NCI-H774 (cell line): Measurements from ENCODE around the gene HDAC3.

Experiments used
- DNase-seq: peaks from one replicate; lab custom pipeline; 2025; lab: John Stamatoyannopoulos, UW

The HDAC3 gene

DNA sequence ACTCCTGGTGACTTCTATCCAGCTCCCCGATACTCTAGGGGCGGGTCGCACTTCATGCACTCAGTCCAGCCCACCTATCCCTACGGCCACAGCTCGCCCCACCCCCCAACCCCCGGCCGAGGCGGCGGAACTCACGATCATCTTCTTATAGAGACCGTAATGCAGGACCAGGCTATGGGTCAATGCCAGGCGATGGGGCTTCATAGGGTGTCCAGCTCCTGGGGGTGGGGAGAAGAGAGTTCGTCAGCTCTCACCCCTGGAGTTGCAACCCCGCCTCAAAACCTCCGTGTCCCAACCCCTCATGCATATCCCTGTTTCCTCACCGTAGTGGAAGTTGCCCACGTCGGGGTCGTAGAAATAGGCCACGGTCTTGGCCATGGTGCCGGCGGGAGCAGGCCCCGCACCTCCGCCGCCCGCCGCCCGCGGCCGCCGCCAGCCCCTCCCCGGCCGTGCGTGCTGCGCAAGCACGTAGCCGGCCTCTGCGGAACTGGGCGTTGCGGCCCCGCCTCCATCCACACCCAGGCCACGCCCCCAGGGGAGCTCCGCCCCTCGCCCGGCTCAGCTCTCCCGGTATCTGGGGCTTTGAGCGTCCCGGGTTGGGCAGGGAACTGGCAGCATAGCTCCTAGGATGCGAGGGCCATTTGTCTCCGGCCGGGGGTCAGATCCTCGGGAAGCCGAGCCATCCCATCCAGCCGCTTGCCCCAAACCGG, at the start of gene HDAC3, which contains the start of gene RELL2:
Gene HDAC3, minus strand, starts transcription at position 437 of the 710 bp plus-strand sequence. Its CDS starts 59 bp downstream, at position 378.
Gene RELL2, plus strand, starts transcription at position 585 of the 710 bp plus-strand sequence. CDS start 1,229 bp downstream, outside the sequence.
- DNase-seq, result peak; percentile 87

GRCh38 chr5:141685591-141685990, 48.9 kb upstream of the HDAC3 start:
- no peak for DNase-seq

DNA sequence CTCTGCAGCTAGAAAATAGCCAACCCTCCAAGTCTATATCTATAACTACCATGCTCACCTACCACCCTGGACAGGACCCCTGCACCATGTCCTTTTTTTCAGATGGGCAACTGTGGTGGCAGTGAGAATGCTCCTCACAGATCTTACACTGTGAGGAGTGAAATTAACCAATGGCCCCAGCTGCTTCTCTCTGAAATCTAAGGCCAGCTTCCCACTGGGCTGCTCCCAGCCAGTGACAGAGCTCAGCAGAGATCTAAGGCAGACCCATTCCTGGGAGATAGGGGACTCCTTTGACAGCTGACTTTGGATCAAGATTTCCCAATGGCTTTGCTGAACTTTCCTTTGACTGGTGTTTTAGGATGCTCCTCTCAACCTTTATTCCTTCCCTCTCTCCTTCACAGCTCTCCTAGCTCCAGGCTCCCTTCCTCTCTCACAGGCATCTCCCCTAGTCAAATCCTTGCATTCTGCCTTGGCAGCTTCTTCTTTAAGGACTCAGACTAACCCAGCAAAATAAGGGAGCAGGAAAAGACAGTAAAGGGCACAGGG, 47.0 kb upstream of the HDAC3 start:
- DNase-seq, result no peak

DNA sequence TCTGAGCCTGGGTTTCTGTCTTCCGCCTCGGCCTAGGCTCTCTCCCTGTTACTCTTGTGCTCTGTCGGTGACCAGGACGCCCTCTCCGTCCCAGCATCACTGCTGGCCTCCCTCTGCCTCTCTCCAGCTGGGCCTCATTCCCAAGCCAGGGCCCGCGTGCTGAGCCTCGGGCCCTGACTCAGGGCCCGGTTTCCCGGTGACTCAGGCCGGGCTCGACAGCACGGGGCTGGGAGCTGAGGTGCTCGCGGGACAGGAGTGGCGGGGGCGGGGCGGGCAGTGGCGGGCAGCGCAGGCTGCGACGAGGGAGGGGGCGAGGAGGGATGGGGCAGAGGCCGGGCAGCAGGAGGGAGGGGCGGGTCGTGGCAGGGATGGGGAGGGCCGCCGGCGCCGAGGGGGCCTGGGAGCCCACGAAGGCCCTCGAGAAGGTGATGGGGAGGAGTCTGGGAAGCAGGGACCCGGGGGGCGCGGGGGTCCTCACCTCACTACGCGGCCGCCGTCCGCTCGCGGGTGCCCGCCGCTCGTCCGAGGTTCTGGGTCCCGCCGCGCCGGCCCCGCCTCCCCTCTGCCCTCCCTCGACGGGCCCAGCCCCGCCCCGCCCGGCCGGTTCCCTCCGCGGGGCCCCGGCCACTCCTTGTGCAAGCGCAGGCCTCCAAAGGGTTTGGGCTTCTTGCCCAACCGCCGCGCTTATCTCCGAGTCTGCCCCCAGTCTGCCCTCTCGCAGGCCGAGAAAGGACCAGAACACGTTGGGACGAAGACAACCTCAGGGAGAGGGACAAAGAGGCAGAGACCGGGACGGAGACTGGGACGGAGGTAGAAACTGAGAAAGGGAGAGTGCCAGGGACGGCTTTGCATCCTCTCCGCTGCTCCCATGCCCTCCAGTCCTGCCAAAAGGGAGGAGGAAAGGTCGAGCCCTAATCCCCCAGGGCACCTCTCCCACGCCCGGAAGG, 45.3 kb upstream of the HDAC3 start, which contains the start of gene ARAP3:
Gene ARAP3, minus strand, starts transcription at position 536 of the 947 bp plus-strand sequence. CDS start 1,744 bp downstream, outside the sequence.
- DNase-seq, result no peak

DNA sequence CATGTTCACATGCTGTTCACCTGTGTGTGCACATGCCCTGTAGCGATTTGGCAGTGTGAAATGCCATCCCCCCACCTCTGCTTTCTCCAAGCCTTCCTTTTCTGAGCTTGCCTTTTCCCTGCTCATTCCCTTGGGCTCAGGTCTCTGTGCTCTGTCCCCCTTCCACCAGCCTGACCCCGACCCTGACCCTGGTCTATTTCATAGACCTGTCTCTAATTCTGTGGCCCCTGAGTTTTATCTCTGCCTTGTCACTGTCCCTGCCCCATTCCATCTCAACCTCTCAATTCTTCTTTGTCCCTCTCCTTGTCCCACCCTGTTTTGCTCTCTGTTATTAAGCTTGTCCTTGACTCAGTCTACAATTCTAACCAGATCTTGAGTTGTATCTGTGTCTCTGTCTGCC, 44.6 kb upstream of the HDAC3 start:
- DNase-seq, result no peak

- no peak for DNase-seq
Measured at GRCh38 chr5:141680751-141681201, 44.1 kb upstream of the HDAC3 start.

- no peak for DNase-seq
Measured at GRCh38 chr5:141680178-141680577, 43.5 kb upstream of the HDAC3 start.

DNA sequence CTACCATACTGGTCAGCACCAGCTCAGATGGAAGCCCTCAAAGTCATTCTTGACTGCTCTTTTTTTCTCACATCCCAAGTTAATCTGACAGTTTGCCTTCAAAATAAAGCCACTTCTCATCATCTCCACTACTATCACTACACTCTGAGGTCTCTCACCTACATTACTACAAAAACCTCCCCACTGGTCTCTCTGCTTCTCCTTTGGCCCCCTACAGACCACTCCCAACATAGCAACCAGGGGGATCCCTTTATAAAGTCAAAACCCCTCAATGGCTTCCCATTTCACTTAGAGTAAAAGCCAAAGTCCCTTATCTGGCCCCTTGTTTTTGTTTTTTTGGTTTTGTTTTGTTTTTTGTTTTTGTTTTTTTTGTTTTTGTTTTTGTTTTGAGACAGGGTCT, 40.8 kb upstream of the HDAC3 start:
- no peak for DNase-seq

GRCh38 chr5:141675672-141676071, 39.0 kb upstream of the HDAC3 start:
- no peak for DNase-seq

DNA sequence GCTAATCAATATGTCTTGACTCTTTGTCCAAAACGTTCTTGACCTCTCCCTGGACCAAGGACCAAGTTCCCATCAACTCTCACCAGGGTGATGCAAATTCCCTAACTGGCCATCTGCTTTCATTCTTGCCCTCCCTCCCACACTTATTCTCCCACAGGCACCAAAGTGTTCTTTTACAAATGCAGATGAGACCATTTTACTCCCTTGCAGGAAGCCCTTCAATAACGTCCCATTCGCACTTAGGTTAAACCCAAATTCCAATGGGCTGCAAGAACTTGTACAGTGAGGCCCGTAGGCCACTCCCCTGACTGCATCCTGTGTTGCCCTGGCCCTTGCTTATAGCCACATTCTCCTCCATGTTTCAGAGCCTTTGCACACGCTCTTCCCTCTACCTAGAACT, 38.1 kb upstream of the HDAC3 start:
- DNase-seq, result no peak

DNA sequence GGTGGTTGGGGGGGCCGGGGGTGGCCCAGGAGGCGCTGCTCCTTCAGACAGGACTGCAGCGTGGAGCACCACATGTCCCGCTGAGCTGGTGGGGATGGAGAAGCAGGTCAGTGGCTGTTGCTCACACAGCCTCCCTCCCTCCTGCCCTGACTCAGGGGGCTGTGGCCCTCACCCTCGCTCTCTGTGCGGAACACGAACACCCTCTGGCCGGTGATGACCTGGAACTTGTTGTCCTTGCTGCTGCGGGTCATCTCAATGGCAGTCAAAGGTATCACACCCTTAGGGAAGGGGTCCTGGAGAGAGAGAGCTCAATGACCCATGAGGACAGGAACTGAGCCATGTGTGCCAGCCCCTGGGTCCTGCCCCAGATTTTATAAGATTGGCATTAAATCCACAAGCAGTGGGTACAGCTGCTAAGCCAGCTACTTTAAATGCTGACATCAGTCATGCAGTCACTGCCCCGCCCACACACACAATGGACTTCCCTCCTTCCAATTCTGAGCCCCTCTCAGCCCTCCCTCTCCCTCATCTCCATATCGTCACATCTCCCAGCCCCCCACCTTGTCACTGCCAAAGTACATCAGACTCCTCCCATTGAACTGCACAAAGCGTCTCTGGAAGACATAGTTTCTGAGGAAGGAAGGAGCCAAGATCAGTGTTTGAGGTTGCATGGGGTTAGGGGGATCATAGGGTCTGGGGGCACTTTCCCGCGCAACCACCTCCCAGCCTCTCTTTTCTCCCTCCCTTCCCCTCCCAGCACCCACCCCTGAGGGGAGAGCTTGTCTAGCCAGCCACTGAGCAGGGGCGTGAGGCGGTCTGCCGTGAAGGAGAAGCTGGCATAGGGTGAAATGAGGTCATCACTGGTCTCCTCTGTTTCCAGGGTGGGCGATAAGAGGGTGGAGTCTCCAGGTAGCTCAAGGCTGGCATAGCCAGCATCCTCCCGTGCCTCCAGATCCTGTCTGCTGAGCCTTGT, 36.5 kb upstream of the HDAC3 start:
- DNase-seq, result no peak

DNA sequence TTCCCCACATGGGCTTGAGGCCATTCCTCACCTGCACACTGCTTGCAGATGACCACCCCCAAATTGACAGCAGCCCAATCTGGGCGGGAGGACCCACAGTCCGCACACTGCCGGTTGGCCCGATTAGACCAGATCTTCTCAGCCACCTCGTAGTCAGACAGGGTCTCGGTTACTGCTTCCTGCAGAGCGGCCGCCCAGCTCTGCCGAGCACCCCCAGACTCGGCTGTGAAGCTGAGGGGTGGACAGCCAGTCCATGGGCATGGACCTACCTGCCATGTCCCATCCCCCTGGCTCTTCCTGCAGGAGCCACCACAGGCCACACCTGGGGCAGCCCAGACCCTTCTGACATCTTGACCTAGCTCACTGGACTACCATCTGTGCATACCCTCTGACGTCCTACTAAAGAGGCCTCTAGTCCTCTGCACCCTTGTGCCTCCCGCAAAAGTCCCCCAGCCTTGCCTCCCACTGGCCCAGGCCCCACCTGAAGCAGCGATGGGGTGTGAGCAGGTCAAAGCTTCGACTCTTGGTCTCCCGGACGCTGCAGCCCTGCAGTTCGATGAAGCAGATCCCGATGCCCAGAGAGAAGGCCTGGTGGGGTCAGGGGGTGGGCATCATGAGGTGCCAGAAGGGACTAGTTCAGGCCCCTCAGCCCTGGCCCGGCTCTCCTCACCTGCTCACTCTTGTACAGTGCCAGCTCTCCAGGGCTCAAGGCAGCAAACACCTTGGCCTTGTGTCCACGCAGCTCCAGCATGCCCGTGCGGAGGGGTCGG, 35.6 kb upstream of the HDAC3 start:
- DNase-seq, result no peak

DNA sequence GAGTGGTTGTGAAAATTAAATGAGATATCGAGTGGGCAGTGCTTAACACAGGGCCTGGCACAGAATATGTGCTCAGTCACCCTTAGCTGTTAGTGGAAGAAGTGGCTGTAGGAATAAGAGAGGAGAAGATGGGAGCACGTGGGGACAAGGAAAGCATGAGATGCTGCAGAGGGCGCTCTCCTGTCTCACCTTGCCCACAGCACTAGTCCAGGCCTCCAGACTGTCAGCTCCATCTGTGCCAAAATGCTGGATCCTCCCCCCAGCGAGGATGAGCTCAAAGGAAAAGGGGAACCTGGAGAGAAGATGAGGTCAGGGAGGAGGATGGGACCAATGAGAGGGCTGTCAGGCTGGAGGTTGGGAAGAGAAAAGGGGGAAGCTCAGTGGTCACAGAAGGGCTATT, 32.9 kb upstream of the HDAC3 start:
- no peak for DNase-seq

GRCh38 chr5:141668601-141669265, 32.1 kb upstream of the HDAC3 start:
- no peak for DNase-seq

GRCh38 chr5:141665995-141666940, 29.6 kb upstream of the HDAC3 start:
- no peak for DNase-seq

DNA sequence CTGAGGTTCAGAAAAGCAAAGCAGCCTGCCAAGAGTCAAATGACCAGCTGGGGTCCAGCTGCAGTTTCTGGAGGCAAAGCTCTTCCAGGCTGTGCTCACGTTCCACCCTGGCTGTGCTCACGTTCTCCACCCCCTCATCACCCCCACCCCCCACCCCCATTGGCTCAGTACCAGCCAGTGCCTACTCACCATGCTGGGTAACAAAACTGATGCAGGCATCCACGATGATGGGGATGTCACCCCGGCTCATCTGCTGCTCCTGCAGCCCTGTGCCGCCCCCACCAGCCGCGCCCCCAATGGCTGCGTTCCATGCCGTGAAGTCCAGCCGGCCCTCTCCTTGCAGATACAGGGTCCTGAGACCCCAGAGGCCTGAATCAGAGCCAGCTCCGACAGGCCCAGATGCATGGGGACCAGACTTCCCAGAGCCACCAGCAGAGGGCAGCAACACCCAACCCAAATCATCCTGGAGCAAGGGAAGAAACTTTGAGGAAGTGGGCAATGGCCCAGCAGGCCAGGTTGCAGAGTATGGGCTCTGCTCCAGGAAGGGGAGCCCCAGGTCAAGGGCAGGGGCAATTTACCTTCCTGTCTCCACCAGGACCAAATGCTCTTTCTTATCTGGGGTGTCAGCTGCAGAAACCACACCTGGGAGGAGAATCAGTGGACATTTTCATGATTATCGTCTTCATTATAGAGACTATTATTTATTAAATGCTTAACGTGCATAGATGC, 28.2 kb upstream of the HDAC3 start:
- DNase-seq, result peak; percentile 39

GRCh38 chr5:141663506-141663905, 26.9 kb upstream of the HDAC3 start:
- DNase-seq, result no peak

DNA sequence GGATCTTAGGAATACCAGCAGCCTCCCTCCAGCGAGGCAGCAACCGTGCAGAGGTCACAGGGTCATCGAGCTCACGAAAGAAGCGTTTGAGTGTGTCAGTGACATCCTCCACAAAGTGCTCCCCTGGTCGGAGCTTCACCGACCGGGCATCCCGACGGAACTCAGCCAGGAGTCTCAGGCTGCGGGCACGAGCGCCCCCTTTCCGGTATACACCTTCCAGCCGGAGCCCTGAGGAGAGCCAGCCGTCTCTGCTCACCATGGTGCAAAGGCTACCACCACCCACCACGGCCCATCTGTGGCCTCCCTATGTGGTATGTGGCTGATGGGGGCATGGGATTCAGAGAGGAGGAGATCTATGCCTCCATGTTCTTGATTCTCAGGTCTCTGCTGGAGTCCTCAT, 25.4 kb upstream of the HDAC3 start:
- DNase-seq, result no peak
